ENCODE data around the gene CA5A. TPM values are rescaled to one million over a fixed set of nuclear protein-coding genes. Genes with fewer than 3 reads are reported as not detected.
A peak's percentile ranks its signal among the peaks of the same experiment; 100 is the strongest.
"Not testable (repeated sequence)": the region's sequence is repeated elsewhere in the genome, so short reads cannot be mapped to it uniquely, and the experiment has no call there.

Gene CA5A
- total and polyA plus RNA-seq, 11 donors = 0.08 to 0.44 (median 0.25) TPM; not detected in 8

GRCh38 chr16:87918866-87919680 lies 17.3 kb downstream of the CA5A start:
- TF ChIP-seq POLR2A (IDR thresholded peaks at IDR 0.05) (no peak), CTCF (IDR thresholded peaks at IDR 0.05) (no peak)
- Histone ChIP-seq H3K27me3 (no peaks in the 10 kb centered on the region), H3K36me3 (no peaks in the 10 kb centered on the region), H3K4me1 (peaks cover 0 to 23% (median 2%) of the 10 kb centered on the region in 12 donors), H3K9me3 (no peaks in the 10 kb centered on the region), H3K27ac (peak overlapping the region in 2 of 12 donors; percentile 19 to 30), H3K4me3 (peak overlapping the region in 4 of 12 donors; percentile 2 to 26 (median 20))
- DNase-seq (peak; percentile 47 to 79 (median 67)), ATAC-seq (peak; percentile 4 to 62 (median 24))
- intact Hi-C loops (cut with DNase I) = no loop called here
- WGBS, 4 donors = 53 to 66% (median 62%) methylated on average over 24 to 37 of the region's 37 CpGs

- no peak for DNase-seq
- Histone ChIP-seq H3K4me1 (peaks cover 0 to 23% (median 2%) of the 10 kb centered on the region in 12 donors), H3K27me3 (no peaks in the 10 kb centered on the region), H3K27ac (peak overlapping the region in 2 of 12 donors; percentile 19 to 30), H3K9me3 (no peaks in the 10 kb centered on the region), H3K4me3 (peak overlapping the region in 3 of 12 donors; percentile 20 to 26 (median 21)), H3K36me3 (no peaks in the 10 kb centered on the region)
- 65 to 85% (median 78%) methylated on average over 13 of the region's 13 CpGs for WGBS, 4 donors
- TF ChIP-seq POLR2A (IDR thresholded peaks at IDR 0.05) = no peak
- no peak for TF ChIP-seq CTCF (IDR thresholded peaks at IDR 0.05)
- ATAC-seq = no peak
- intact Hi-C loops (cut with DNase I) = no loop called here
Observed at GRCh38 chr16:87918338-87918737, 18.0 kb downstream of the CA5A start.

GRCh38 chr16:87917503-87917902 lies 18.8 kb downstream of the CA5A start:
- WGBS, 4 donors = 75 to 88% (median 85%) methylated on average over 7 to 9 of the region's 9 CpGs
- Histone ChIP-seq H3K27ac (no peak overlapping the region), H3K27me3 (peaks cover 0 to 1% (median 0%) of the 10 kb centered on the region in 9 donors), H3K36me3 (no peaks in the 10 kb centered on the region), H3K4me1 (peaks cover 0 to 16% (median 2%) of the 10 kb centered on the region in 12 donors), H3K9me3 (no peaks in the 10 kb centered on the region), H3K4me3 (no peak overlapping the region)
- DNase-seq (no peak), ATAC-seq (no peak)
- intact Hi-C loops (cut with DNase I) = no loop called here
- no peak for TF ChIP-seq POLR2A (IDR thresholded peaks at IDR 0.05)
- no peak for TF ChIP-seq CTCF (IDR thresholded peaks at IDR 0.05)

- Histone ChIP-seq H3K9me3 (no peaks in the 10 kb centered on the region), H3K4me1 (peaks cover 0 to 26% (median 8%) of the 10 kb centered on the region in 12 donors), H3K4me3 (no peak overlapping the region), H3K27me3 (peaks cover 0 to 4% (median 0%) of the 10 kb centered on the region in 9 donors), H3K27ac (no peak overlapping the region), H3K36me3 (no peaks in the 10 kb centered on the region)
- ATAC-seq (no peak), DNase-seq (no peak)
- 91 to 94% (median 93%) methylated on average over 25 of the region's 25 CpGs for WGBS, 4 donors
- no peak for TF ChIP-seq CTCF (IDR thresholded peaks at IDR 0.05)
- TF ChIP-seq POLR2A (IDR thresholded peaks at IDR 0.05) = no peak
- intact Hi-C loops (cut with DNase I) = no loop called here
Observed at GRCh38 chr16:87914812-87915211, 21.5 kb downstream of the CA5A start.

- intact Hi-C loops (cut with DNase I); H3K36me3 ChIP-seq; ATAC-seq; DNase-seq; H3K27ac ChIP-seq; H3K4me3 ChIP-seq; H3K9me3 ChIP-seq; H3K27me3 ChIP-seq: not testable (repeated sequence)
- 75 to 82% (median 80%) methylated on average over 8 to 27 of the region's 27 CpGs for WGBS, 4 donors
- H3K4me1 ChIP-seq = peaks cover 0 to 25% (median 8%) of the 10 kb centered on the region in 12 donors
Observed at GRCh38 chr16:87914021-87914725, 22.2 kb downstream of the CA5A start.

- H3K4me3 ChIP-seq; H3K27me3 ChIP-seq; ATAC-seq; H3K27ac ChIP-seq; DNase-seq; H3K36me3 ChIP-seq; intact Hi-C loops (cut with DNase I); H3K9me3 ChIP-seq: not testable (repeated sequence)
- peaks cover 0 to 19% (median 8%) of the 10 kb centered on the region in 12 donors for H3K4me1 ChIP-seq
- WGBS, 4 donors = 78 to 85% (median 82%) methylated on average over 18 of the region's 18 CpGs
Observed at GRCh38 chr16:87912691-87913090, 23.6 kb downstream of the CA5A start.

Data from heart left ventricle (tissue), 16 donors.